Sigmoid colon (tissue), 7 donors: ENCODE results near the gene SPTBN2. TPM values are rescaled to one million over a fixed set of nuclear protein-coding genes. Genes with fewer than 3 reads are reported as not detected.

Experiments
- DNase-seq: peaks from one replicate; pipeline ENCODE4 v3.0.0-alpha.2; 2019
- H3K27ac ChIP-seq, 4 donors: fragments of 200-600 bp; sonication (generic); one replicate each; pipeline ENCODE4 v1.5.1; 2016 to 2019; ENCODE audit warnings: mild to moderate bottlenecking in 1 of 4
- H3K27me3 ChIP-seq, 3 donors: fragments of 200-600 bp; sonication (generic); one replicate each; pipeline ENCODE4 v1.5.1; 2019; ENCODE audit warnings: mild to moderate bottlenecking in 1 of 3
- H3K36me3 ChIP-seq, 4 donors: fragments of 200-600 bp; sonication (generic); one replicate each; pipeline ENCODE4 v1.5.1; 2016 to 2019
- H3K4me1 ChIP-seq, 4 donors: fragments of 200-600 bp; sonication (generic); one replicate each; pipeline ENCODE4 v1.5.1; 2017 to 2019
- H3K4me3 ChIP-seq, 4 donors: fragments of 200-600 bp; sonication (generic); one replicate each; pipeline ENCODE4 v1.5.1; 2017 to 2019; ENCODE audit warnings: mild to moderate bottlenecking in 2 of 4, moderate library complexity in 1 of 4
- H3K9me3 ChIP-seq, 4 donors: fragments of 200-600 bp in 3 of 4; sonication (generic) in 3 of 4; one replicate each; pipeline versions ENCODE4 v1.5.1 to v1.6.1; 2013 to 2019
- EP300 ChIP-seq, 4 donors: sonication (generic); formaldehyde crosslinking; IDR thresholded peaks; one replicate each; pipeline ENCODE4 v1.6.1; 2017; ENCODE audit warnings: antibody characterized with exemption in 4 of 4
- POLR2A ChIP-seq, 2 donors: fragments of 450-650 bp; IDR thresholded peaks; one replicate each; pipeline ENCODE4 v1.6.1; 2016; ENCODE audit warnings: antibody characterized with exemption in 2 of 2, mild to moderate bottlenecking in 2 of 2, moderate library complexity in 2 of 2
- POLR2AphosphoS5 ChIP-seq, 4 donors: sonication (generic); formaldehyde crosslinking; IDR thresholded peaks; one replicate each; pipeline ENCODE4 v1.6.1; 2017; ENCODE audit warnings: antibody characterized with exemption in 4 of 4
- WGBS, 2 donors: extraction: QIAGEN DNeasy Blood & Tissue Kit; methylation state at CpG; one replicate each; pipeline ENCODE4 v1.1.7; 2013; 5-methylcytosine and 5-hydroxymethylcytosine counted together
- intact Hi-C: fragments of 100-400 bp; cut with DNase I; formaldehyde crosslinking; loops from one replicate; pipeline ENCODE4 v1.15.1; 2023
- polyA plus RNA-seq, 3 donors: library from polyadenylated mRNA; stranded (reverse); fragments of 200-250 nt; gene quantifications; one replicate each; pipeline ENCODE4 v1.2.3, GENCODE V29; 2013
- total RNA-seq, 4 donors: library from RNA; depleted of rRNA; stranded (reverse); fragments of >200 nt; gene quantifications; one replicate each; pipeline ENCODE4 v1.1.0, GENCODE V29; 2016
- TF ChIP-seq, protein P1 (sequence below), 4 experiments: fragments of 450-650 bp in 3 of 4; fragments of 200-600 bp in 1 of 4; IDR thresholded peaks; one replicate each; pipeline ENCODE4 v1.5.1; 2016 to 2019; ENCODE audit warnings: antibody characterized with exemption in 4 of 4, mild to moderate bottlenecking in 3 of 4, moderate library complexity in 2 of 4
- donor health status: healthy with polysubstance abuse.
- donor health status: Bipolar disorder and iron deficiency.
- donor health status: healthy.

Gene SPTBN2
- total and polyA plus RNA-seq, 7 donors = 0.33 to 5.7 (median 4.2) TPM

DNA sequence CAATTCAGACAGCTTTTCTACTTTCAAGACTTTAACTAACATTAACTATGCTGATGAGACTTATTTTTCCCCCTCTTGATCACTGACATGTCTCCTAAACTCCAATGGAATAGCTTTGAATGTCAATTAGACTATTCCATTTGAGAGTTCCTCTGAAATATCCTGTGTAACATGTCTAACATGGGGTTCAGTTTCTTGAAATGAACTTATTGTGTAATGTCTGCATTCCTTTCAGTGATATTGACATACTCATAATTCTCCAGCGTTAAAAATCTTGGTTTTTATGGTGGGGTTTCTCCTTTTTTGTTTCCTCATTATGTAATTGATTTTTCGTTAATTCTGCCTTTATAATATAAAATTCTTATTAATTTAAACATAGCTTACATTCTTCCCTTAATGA is 37.7 kb upstream of the SPTBN2 start:
- Histone ChIP-seq H3K9me3 (no peaks in the 10 kb centered on the region), H3K27ac (no peak overlapping the region), H3K4me1 (no peaks in the 10 kb centered on the region), H3K4me3 (no peak overlapping the region), H3K27me3 (no peaks in the 10 kb centered on the region), H3K36me3 (peaks cover 0 to 9% (median 0%) of the 10 kb centered on the region in 4 donors)
- 85 to 94% methylated on average over 2 of the region's 2 CpGs for WGBS, 2 donors
- no peak for TF ChIP-seq POLR2AphosphoS5 (IDR thresholded peaks at IDR 0.05)
- TF ChIP-seq EP300 (IDR thresholded peaks at IDR 0.05) = no peak
- TF ChIP-seq, protein P1, sequence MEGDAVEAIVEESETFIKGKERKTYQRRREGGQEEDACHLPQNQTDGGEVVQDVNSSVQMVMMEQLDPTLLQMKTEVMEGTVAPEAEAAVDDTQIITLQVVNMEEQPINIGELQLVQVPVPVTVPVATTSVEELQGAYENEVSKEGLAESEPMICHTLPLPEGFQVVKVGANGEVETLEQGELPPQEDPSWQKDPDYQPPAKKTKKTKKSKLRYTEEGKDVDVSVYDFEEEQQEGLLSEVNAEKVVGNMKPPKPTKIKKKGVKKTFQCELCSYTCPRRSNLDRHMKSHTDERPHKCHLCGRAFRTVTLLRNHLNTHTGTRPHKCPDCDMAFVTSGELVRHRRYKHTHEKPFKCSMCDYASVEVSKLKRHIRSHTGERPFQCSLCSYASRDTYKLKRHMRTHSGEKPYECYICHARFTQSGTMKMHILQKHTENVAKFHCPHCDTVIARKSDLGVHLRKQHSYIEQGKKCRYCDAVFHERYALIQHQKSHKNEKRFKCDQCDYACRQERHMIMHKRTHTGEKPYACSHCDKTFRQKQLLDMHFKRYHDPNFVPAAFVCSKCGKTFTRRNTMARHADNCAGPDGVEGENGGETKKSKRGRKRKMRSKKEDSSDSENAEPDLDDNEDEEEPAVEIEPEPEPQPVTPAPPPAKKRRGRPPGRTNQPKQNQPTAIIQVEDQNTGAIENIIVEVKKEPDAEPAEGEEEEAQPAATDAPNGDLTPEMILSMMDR (IDR thresholded peaks at IDR 0.05) = no peak
- no peak for TF ChIP-seq POLR2A (IDR thresholded peaks at IDR 0.05)
- intact Hi-C loops = no loop called here
- no peak for DNase-seq

DNA sequence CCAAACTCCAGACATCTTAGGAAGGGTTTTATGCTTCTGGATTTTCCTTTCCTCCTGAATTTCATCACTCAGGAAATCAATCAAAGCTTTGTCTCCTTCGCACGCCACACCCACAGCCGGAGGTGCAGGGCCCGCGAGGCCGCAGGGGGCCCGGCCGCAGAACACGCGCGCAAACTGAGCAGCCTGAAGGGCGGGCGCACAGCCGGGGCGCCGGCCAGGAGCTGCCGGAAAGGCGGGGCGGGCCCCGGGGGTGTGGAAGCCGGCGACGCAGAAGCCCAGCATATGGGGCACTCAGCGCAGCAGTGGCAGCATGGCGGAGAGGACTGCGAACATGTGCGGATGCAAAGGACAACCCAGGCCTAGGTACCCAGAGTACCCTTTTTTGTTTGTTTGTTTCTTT is 33.1 kb upstream of the SPTBN2 start:
- TF ChIP-seq, protein P1 (IDR thresholded peaks at IDR 0.05) = no peak
- TF ChIP-seq EP300 (IDR thresholded peaks at IDR 0.05) = no peak
- TF ChIP-seq POLR2AphosphoS5 (IDR thresholded peaks at IDR 0.05) = no peak
- no peak for TF ChIP-seq POLR2A (IDR thresholded peaks at IDR 0.05)
- no peaks in the 10 kb centered on the region for H3K4me1 ChIP-seq
- no peak overlapping the region for H3K27ac ChIP-seq
- no peaks in the 10 kb centered on the region for H3K9me3 ChIP-seq
- no peak for DNase-seq
- 97 to 98% methylated on average over 27 of the region's 27 CpGs for WGBS, 2 donors
- H3K4me3 ChIP-seq = no peak overlapping the region
- H3K27me3 ChIP-seq = no peaks in the 10 kb centered on the region
- H3K36me3 ChIP-seq = peaks cover 0 to 9% (median 0%) of the 10 kb centered on the region in 4 donors
- intact Hi-C loops = no loop called here

DNA sequence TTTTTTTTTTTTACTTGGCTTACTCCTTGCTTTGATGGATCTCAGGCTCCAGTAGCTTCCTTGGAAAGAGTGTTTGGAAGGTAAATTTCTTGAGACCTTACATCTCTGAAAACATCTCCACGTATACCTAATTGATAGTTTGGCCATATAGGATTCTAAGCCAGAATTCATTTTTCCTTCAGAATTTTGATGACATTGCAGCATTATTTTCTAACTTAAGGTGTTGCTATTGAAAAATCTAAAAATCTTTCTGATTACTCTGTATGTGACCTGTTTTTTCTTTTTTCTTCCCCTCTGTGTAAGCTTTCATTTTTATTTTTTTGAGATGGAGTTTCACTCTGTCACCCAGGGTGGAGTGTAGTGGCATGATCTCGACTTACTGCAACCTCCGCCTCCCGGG is 23.1 kb upstream of the SPTBN2 start:
- Histone ChIP-seq H3K27me3 (no peaks in the 10 kb centered on the region), H3K27ac (no peak overlapping the region), H3K9me3 (no peaks in the 10 kb centered on the region), H3K4me3 (no peak overlapping the region), H3K36me3 (peaks cover 0 to 6% (median 0%) of the 10 kb centered on the region in 4 donors), H3K4me1 (no peaks in the 10 kb centered on the region)
- DNase-seq = no peak
- 91 to 95% methylated on average over 4 of the region's 4 CpGs for WGBS, 2 donors
- intact Hi-C loops = no loop called here
- TF ChIP-seq, protein P1 (IDR thresholded peaks at IDR 0.05) = no peak
- TF ChIP-seq EP300 (IDR thresholded peaks at IDR 0.05) (no peak), POLR2AphosphoS5 (IDR thresholded peaks at IDR 0.05) (no peak), POLR2A (IDR thresholded peaks at IDR 0.05) (no peak)

DNA sequence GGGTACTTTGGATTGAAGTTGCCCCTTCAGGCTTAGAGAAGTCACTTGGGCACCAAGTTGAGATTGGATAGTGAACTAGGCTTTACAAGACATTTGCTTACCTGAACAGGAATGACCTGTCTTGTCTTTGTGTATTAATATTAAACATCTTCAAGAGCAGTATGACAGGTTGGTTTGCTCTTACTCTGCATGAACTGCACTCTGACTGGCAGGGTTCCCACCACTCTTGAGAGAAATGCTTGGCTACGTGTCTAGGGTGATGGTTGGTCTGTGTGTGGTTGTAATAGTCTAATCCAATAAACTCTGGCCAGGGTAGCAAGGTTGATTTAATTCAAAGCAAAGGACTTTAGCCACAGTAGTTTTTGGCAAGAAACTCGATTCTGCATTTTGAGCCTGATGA is 20.1 kb upstream of the SPTBN2 start:
- DNase-seq = no peak
- intact Hi-C loops = no loop called here
- Histone ChIP-seq H3K4me1 (peaks cover 0 to 9% (median 6%) of the 10 kb centered on the region in 4 donors), H3K36me3 (no peaks in the 10 kb centered on the region), H3K4me3 (no peak overlapping the region), H3K27ac (no peak overlapping the region), H3K27me3 (no peaks in the 10 kb centered on the region), H3K9me3 (no peaks in the 10 kb centered on the region)
- no peak for TF ChIP-seq EP300 (IDR thresholded peaks at IDR 0.05)
- TF ChIP-seq POLR2A (IDR thresholded peaks at IDR 0.05) = no peak
- TF ChIP-seq, protein P1 (IDR thresholded peaks at IDR 0.05) = no peak
- no peak for TF ChIP-seq POLR2AphosphoS5 (IDR thresholded peaks at IDR 0.05)
- WGBS, 2 donors = 66 to 83% methylated on average over 2 of the region's 2 CpGs

DNA sequence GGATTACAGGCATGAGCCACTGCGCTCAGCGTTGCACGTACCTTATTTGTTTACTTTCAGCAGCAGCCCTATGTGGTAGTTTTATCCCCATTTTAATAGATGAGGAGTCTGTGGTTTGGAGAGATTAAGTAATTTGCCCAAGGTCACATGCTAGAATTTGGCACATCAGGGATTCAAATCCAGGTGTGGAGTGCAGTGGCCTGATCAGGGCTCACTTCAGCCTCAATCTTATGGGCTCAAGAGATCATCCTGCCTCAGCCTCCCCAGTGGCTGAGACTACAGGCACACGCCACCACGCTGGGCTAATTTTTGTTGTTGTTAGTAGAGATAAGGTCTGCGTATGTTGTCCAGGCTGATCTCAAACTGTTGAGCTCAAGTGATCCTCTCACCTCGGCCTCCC is 18.5 kb upstream of the SPTBN2 start:
- Histone ChIP-seq H3K27me3 (no peaks in the 10 kb centered on the region), H3K36me3 (no peaks in the 10 kb centered on the region), H3K27ac (no peak overlapping the region), H3K9me3 (no peaks in the 10 kb centered on the region), H3K4me1 (peaks cover 0 to 18% (median 15%) of the 10 kb centered on the region in 4 donors), H3K4me3 (no peak overlapping the region)
- no peak for DNase-seq
- 92 to 93% methylated on average over 7 of the region's 7 CpGs for WGBS, 2 donors
- TF ChIP-seq EP300 (IDR thresholded peaks at IDR 0.05) (no peak), POLR2A (IDR thresholded peaks at IDR 0.05) (no peak), POLR2AphosphoS5 (IDR thresholded peaks at IDR 0.05) (no peak)
- TF ChIP-seq, protein P1 (IDR thresholded peaks at IDR 0.05) = no peak
- intact Hi-C loops = no loop called here
